GM12873 (cell line): ENCODE data around the gene CACNA2D3.

Experiments
- TF ChIP-seq, protein P1 (sequence below): IDR thresholded peaks from 2 replicates; pipeline ENCODE4 v1.5.1; 2012; ENCODE audit warnings: low read depth, mild to moderate bottlenecking, moderate library complexity, low read length, control low read depth; ENCODE audit not compliant: insufficient read depth; ENCODE audit errors: missing control alignments

CACNA2D3 gene

DNA sequence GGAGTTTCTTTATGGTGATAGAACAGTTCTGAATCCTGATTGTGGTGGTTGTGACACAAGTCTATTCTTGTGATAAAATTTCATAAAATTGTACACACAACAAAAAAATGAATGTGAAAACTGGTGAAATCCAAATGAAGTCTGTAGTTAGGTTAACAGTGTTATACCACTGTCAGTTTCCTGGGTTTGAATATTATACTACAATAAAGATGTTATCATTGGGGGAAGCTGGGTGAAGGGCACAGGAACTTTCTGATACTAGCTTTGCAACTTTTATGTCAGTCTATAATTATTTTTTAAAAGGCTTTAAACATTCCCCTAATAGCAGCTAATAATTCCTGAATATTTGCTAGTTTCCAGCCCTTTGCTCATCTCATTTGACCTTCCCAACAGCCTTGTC is 485.7 kb downstream of the CACNA2D3 start:
- TF ChIP-seq, protein P1, sequence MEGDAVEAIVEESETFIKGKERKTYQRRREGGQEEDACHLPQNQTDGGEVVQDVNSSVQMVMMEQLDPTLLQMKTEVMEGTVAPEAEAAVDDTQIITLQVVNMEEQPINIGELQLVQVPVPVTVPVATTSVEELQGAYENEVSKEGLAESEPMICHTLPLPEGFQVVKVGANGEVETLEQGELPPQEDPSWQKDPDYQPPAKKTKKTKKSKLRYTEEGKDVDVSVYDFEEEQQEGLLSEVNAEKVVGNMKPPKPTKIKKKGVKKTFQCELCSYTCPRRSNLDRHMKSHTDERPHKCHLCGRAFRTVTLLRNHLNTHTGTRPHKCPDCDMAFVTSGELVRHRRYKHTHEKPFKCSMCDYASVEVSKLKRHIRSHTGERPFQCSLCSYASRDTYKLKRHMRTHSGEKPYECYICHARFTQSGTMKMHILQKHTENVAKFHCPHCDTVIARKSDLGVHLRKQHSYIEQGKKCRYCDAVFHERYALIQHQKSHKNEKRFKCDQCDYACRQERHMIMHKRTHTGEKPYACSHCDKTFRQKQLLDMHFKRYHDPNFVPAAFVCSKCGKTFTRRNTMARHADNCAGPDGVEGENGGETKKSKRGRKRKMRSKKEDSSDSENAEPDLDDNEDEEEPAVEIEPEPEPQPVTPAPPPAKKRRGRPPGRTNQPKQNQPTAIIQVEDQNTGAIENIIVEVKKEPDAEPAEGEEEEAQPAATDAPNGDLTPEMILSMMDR, result no peak

DNA sequence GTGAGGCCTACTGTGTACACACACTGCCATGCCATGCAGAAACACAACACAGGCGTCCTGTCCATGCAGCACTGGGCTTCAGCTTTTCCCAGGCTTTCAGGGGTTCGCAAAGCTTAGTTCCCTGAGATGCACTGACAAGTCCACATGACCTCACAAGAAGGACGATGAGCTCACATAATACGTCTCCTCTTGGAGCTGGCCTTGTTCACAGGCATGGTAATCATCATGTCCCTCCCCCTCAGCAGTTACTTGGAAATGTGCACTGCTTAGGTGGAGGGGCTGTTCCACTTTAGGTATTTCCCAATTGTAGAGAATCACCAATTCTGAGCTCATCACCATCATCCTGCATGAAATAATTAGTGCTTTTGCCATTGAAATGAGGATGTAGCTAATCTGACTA is 496.7 kb downstream of the CACNA2D3 start:
- TF ChIP-seq, protein P1, result no peak

DNA sequence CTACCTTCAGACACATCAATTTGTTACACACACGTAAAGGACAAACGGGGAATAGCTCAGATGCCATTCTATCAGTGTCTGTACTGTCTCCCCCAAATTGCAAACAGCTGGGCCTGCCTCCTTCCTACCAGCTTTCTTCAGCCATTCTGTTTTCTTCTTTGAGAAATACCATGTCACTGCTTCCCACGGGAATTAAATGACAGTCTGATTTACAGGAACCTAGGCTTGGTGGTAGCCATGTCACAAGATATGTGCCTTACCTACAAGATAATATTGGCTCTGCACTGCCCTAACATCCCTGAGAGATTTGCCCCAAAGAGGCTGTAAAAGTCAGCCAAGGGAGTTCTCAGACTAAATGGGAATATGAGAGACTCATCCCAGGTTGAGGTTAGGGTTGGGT is 497.2 kb downstream of the CACNA2D3 start:
- TF ChIP-seq, protein P1, result no peak

DNA sequence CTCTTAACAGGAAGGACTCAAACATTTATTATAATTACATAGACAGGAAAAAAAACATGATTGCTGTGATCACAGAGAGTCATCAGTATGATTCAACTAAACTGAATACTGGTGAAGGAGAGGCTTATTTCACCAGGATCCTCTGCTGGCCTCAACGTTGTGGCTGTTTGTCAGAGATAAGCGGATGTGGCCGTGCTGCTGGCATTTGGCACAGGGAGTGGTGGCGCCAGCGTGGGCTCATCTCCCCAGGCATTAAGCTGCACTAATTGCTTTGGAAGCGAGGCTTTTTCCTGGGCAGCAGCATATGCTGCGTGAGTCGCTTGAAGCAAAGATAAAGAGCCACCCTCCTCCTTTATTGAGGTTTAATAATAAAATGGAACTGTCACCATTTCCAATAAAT is 498.8 kb downstream of the CACNA2D3 start:
- TF ChIP-seq, protein P1, result no peak

DNA sequence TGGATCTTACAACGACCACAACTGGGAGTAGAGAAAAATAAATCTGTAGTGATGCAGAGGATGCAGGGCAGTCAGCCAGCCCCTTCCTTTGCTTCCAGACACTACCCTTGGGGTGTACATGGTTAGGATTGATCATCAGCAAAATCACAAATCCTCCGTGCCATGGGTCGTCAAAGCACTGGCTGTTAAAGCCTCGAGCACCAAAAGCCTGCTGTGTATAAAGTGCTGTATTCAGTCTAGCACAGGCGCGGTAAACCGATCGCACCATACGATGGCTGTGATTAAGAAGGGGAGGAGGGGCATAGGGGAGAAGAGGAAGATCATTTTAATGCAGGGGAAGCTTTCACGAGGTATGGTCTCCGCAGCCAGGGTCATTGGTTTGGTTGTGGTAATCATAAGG is 500.3 kb downstream of the CACNA2D3 start:
- TF ChIP-seq, protein P1, result no peak

DNA sequence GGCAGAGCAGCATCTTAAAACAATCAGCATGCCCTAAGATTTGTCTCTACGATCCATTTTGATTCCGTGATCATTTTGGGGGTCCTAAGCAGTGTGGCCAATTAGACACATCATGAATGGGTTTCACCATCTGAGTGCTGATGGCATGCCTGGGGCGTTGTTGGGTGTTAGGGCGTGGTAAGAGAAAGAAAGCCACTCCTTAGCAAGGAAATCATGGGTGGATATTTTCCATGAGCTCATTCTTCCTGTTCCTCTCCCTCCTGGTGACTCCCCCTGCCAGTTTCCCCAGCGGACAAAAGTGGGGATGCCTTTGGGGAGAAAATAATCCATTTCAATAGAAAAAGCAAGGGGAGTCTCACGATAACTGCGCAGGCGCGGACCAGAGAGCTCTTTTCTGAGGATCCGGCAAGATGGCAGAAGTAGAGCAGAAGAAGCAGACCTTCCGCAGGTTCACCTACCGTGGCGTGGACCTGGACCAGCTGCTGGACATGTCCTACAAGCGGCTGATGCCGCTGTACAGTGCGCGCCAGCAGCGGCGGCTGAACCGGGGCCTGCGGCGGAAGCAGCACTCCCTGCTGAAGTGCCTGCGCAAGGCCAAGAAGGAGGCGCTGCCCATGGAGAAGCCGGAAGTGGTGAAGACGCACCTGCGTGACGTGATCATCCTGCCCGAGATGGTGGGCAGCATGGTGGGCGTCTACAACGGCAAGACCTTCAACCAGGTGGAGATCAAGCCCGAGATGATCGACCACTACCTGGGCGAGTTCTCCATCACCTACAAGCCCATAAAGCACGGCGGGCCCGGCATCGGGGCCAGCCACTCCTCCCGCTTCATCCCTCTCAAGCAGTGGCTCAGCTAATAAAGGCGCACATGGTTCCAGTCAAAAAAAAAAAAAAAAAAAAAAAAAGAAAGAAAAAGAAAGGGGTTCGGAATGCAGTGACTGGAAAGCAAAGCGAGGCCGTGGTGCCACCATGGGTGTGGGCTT is 503.7 kb downstream of the CACNA2D3 start:
- TF ChIP-seq, protein P1, result no peak

DNA sequence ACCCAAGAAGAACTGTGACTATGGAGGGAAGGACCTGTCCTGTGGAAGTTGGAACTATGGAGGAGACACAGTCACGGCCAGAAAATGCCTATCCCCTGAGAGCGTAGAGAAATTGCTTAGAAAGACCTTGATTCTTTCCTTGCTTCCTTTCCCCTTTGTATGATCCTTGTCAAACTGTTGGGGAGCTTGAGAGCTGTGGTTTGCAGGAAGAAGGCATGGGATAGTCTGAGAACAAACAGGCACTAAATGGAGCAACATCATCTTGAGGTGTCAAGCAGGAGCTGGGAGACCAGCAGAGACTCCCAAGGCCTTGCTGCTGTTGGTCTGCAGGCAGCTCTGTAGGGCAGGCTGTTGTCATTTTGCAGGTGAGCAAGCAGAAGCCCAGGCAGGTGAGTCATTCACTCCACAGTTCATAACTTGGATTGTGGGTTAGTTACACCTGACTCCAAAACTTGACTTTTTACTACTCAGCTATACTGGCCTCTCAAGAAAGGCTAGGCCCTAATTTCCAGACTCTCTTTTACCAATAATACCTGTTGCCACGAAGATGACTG is 506.6 kb downstream of the CACNA2D3 start:
- TF ChIP-seq, protein P1, result no peak
